GM19043 (cell line): ENCODE results near the gene OPN4.

Source experiments
- ATAC-seq: cut with Tn5 transposase; IDR thresholded peaks from one replicate; pipeline ENCODE4 v1.9.1; 2021; ENCODE audit warnings: low read depth; ENCODE audit not compliant: unreplicated experiment

The OPN4 gene

GRCh38 chr10:86715156-86715795 lies 60.9 kb downstream of the OPN4 start:
- ATAC-seq = no peak

GRCh38 chr10:86715836-86716235 lies 61.5 kb downstream of the OPN4 start:
- ATAC-seq = no peak
